ENCODE data around the gene OLR1.

GRCh38 chr12:10115890-10116289 is 56.0 kb downstream of the OLR1 start:
- TF ChIP-seq CTCF (conservative IDR thresholded peaks at IDR 0.05 in 1 of 2, IDR thresholded peaks at IDR 0.05 in 1 of 2; ENCODE audit: extremely low read depth in 1 of 2, insufficient read depth in 1 of 2, low read depth in 1 of 2, low read length in 2 of 2) (no peak), EZH2 (IDR thresholded peaks at IDR 0.05; ENCODE audit: borderline replicate concordance, low read length) (no peak)

Data from mammary epithelial cell (primary cell).